HG02884 (cell line): ENCODE data around the gene NT5C3A.
A peak's percentile ranks its signal among the peaks of the same experiment; 100 is the strongest.
"Not testable (repeated sequence)": the region's sequence is repeated elsewhere in the genome, so short reads cannot be mapped to it uniquely, and the experiment has no call there.

Source experiments
- ATAC-seq: cut with Tn5 transposase; IDR thresholded peaks from one replicate; pipeline ENCODE4 v1.9.1; 2021; ENCODE audit warnings: mild to moderate bottlenecking, moderate library complexity; ENCODE audit not compliant: unreplicated experiment

The NT5C3A gene

DNA sequence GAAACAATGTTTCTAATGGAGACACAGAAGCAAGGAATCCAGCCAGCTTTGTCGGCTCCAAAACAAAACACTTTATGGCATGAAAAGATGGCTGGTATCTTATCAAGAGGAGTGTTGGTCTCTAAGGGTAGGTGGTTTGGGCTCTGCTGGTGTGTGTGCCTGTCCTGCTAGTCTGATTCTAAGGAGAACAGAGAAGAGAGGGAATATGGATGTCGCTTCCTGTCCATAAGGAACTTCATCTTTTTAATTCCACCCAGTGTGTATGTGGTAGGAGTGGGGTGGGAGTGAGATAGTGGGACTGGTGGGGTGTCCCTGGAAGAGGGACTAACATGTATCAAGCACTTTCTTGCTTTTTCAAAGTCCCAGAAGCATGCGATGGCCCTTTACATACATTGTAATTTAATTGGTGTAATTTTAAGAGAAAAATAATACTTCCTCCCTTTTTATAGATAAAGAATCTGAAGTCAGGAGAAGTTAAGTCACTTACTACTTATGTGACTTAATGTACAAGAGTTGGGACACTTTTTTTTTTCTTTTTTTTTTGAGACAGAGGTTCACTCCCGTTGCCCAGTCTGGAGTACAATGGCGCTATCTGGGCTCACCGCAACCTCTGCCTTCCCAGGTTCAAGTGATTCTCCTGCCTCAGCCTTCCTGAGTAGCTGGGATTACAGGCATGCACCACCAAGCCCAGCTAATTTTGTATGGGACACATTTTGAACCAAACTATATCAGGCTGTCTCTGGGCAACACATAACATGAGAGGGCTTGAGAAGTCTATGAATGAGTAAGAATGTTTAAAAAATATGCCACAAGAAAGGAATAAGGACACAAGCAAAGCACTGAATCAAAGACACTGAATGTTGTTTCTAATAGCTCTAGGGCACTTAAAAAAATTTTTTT, 18.8 kb downstream of the NT5C3A start:
- no peak for ATAC-seq

DNA sequence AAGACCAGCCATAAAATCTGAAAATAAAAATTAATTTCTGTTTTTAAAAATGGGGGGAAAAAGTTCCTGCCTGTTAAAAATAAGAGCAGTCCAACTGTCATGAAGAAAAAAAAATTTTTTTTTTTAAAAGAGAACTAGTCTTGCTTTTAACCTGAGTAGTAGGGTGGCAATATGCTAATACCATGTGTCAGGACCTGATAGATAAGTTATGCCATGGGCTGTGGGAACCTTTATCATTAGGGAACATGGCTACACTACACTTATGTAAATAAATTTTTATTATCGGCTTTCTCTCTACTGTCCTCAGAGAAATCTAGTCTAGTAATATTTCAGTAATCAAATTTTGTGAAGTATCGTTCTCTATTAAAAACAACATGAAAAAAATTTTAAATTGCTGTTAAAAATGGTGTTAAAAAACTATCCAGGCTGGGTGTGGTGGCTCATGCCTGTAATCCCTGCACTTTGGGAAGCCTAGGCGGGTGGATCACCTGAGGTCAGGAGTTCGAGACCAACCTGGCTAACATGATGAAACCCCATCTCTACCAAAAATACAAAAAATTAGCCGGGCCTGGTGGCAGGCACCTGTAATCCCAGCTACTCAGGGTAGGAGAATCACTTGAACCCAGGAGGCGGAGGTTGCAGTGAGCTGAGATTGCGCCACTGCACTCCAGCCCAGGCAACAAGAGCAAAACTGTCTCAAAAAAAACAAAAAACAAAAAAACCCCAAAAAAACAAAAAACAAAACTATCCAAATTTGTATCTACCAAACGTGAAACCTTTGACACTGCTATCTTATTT, 20.7 kb downstream of the NT5C3A start:
- ATAC-seq, result no peak

DNA sequence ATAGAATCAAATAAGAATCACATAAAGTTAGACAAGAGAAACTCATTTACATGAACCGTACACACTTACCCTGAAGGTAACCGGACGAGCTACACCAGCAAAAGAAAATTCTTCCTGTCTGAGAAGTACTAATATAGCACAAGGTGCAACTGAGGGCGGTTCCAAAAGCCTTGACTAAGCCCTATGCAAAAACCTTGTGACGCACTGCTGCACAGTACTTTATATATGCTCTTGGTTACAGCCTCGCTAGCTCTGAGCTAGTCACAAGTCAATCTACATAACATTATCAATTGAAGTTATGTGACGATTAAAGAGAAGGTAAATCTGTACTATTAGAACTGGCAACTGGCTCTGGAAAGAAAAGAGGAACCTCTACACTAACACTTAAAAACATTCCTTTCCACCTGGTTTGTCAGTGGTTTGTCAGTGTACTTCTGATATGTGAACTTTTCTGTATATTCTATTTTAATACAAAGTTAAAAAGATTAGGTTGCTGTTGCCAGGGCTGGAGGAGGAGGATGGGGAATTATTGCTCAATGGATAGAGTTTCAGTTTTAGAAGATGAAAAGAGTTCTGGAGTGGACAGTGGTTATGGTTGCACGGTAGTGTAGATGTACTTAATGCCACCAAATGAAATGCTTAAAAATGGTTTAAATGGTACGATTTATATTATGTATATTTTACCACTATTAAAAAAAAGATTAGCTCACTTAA, 21.6 kb downstream of the NT5C3A start:
- peak; percentile 91 for ATAC-seq

DNA sequence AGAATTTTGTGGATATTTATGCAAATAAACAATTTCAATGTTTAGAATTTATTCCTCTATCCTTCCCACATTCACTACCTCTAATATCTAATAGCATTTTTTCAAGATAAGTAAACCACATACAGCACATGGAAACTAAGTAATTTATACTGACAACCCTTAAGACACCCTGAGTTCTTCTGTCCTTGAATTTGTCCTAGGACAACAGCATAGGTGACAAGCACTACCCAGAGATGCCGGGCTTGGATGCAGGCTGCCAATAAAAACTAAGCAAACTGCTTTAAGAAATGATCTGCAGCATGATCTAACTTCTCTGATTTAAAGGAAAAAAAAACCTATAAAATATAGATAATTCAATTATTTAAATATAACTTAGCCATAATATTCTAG, 22.7 kb downstream of the NT5C3A start:
- no peak for ATAC-seq

DNA sequence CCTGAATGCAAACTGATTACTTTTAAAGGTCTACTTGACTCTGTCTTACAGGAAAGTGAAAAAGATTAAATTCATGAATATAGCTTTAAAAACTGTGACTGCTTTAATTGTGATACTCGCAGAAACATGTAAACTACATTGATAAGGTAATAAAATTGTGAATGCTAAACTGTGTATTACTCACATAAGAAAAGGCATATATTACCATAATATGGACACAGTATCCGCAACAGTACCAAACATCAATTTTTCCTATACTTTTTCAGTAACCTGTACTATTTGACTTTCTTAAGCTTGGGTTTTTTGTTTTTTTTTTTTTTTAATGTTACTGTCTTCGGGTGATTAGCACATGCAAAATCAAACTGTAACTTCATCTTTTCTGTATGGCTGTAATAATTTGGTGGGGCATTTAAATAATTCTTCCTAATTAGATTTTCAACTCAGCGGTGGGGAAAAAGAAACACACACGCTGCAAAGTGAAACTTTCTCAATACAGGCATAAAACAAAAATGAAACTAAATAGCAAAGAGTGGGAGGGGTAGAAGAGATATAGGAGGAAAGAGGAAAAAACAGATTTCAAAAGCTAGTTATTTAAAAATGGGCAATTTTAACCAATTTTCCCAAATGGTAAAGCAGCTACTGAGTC, 23.2 kb downstream of the NT5C3A start:
- peak; percentile 36 for ATAC-seq

DNA sequence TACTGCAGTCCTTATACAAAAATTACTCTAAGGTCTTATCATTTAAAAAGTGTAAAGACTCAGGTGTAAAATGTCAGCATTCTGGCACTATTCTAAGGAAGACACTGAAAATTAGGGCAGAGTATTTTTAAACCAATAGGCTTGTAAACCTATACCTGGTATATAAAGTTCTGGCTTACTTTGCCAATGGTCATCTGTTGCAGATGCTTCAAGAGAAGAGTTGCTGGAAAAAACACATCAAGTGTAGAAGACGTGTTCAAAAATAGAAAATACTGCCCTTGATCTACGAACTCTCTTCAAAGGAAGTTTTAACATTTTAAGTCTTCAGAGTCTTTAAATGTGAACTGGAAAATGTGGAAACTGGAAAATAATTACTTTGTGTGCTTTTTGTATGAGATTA, 23.9 kb downstream of the NT5C3A start:
- no peak for ATAC-seq

DNA sequence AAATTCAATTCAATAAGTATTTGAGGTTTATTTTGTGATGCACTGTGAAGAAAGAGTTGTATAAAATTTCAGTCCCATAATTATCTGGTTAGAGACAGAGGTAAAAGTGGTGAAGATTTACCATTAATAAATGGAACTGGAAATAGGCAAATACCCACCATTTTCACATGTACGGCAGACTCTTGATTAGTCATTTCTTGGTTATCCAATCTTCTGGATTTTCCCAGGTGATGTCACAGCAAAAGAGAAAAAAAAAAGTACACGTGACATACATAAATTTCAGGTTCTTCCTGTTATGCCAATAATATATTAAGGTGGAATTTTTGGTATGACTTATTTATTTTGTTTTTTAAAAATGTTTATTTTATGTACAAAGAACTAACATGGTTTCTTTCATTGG, 26.8 kb downstream of the NT5C3A start:
- ATAC-seq, result no peak

DNA sequence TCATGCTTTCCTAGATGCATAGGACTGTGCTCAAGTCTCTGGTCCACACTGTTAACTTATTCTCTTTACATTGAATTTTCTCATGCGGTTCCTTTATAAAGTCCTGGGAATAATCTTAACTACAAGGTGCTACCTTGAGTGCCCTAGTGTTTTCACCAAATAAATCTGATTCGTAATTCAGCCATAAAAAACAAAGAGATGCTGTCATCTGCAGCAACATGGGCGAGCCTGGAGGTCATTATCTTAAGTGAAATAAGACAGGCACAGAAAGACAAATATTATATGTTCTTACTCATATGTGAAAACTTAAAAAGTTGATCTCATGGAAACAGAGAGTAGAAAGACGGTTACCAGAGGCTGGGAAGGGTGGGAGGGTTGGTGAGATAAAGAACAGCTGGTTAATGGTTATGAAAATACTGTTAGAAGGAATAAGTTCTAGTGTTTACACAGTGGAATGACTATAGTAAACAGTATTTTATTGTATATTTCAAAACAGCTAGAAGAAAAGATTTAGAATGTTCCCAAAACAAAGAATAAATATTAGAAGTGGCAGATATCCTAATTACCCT, 38.3 kb downstream of the NT5C3A start:
- no peak for ATAC-seq

DNA sequence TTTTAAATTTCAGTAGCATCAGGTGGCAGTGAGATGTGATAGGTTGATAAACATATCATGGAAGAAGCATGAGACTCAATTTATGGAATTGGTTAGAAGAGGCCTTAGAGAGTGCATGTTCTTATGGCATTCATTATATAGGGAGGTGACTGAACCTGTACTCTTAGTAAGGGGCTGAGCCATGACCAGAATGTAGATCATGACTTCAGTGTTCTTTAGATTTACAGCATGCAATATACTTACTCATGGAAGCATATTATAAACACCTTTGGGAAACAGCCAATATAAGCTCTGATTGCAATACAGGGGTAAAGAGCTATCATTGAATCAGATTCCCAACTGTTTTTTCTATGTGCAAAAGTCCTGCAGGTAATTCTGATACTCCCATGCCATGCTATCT, 50.2 kb downstream of the NT5C3A start:
- no peak for ATAC-seq

DNA sequence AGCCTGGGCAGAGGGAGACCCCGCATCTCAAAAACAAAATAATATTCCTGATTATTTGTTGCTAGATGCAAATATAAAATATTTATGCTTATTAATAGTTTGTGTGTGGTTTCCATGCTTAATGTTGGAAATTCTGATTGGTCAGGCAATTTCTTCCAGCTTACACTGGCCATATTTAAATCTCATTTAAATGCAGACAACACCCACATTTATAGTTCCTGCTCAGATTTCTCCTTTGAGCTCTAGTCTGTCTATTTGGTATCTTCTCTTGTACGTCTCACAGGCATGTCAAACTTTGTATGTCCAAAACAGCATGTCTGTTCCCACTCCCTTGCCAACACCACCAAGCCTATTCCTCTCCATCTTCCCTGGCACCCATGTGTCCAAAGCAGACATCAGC, 52.8 kb downstream of the NT5C3A start:
- no peak for ATAC-seq

DNA sequence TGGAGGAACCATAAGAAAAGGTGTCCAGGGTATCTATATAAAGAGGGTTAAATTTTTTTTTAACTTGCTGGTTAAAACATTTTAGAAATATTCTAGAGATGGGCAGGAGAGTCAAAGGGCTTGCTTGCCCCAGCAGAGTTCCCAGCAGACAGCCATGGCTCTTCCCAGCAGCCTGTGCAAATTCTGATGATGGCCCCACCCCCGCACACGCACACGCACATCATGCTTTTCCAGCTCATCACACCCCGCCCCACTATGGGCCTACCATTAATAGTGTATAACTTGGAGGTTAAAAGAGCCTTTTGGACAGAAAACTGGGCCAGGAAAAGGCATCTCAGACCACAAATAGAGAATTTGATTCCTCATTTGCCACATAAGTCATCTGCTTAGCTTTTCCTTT, 56.9 kb downstream of the NT5C3A start:
- ATAC-seq, result not testable (repeated sequence)

DNA sequence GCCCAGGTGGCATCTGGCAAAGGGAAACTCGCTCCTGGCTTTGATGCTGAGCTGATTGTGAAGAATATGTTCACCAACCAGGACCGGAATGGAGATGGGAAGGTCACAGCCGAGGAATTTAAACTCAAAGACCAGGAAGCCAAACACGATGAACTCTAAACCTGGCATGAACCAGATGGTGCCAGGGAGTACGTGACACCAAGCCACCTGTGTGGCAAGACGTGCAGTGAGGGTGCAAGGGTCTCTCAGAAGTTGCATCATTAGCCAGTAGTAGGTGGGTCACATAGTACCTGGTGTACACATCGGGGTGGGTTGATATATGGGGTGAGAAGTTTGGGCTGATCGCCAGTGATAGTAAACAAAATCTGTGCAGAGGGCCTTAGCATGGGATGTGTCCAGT, 57.4 kb downstream of the NT5C3A start:
- ATAC-seq, result not testable (repeated sequence)

DNA sequence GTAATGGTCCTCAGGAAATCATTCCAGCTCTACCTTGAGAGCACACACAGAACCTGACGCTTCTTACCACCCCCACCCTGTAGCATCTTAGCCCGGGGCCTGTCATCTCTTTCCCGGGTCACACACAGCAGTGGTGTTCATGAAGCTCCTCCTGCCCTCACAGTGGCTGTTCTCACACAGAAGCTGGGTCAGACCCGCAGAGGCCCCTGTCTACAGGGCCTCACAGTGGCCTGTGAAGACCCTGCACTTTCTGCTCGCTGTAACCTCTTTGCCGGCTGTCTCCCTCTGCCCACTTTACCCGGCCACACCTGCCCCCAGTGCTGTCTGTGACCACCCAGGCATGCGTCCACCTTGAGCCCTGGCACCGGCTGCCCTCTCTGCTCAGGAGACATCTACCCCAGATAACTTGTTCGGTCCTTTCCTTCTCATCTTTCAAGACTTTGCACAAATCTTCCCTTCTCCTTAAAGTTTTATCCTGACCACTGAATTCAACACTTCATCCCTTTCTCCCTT, 58.4 kb downstream of the NT5C3A start:
- ATAC-seq, result not testable (repeated sequence)

DNA sequence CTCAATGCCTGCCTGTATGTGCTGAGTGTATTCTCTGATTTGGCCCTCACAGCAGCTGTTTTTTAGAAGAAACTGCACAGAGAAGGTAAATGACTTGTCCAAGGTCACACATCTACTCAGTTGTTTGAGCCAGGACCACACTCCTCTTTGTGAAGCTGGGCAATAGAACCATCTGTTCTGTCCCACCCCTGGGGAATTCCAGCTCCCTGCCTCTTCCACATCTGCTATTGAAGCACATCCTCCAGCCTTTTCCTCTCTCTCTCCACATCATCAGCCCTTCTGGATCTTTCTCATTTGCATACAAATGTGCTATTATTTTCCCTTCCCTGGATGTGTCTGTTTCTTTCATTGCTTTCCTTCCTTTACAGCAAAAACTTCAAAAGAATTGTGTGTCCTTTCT, 59.5 kb downstream of the NT5C3A start:
- not testable (repeated sequence) for ATAC-seq

DNA sequence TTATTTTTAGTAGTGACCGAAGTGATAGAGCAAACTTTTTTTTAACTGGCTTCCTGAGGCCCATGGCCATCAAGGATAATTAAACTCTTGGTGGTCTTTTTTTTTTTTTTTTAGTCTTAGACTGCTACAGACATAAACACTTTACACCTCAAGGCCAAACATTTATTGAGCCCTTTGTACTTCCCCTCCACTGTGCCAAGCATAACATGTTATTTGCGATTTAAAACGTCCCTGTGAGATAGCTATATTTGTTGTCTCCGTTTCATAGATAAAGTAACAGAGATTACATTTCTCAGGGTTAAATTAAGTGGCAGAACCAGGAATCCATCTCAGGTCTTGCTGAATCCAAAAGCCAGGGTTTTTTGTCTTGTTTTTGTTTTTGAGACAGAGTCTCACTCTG, 63.2 kb downstream of the NT5C3A start:
- not testable (repeated sequence) for ATAC-seq

DNA sequence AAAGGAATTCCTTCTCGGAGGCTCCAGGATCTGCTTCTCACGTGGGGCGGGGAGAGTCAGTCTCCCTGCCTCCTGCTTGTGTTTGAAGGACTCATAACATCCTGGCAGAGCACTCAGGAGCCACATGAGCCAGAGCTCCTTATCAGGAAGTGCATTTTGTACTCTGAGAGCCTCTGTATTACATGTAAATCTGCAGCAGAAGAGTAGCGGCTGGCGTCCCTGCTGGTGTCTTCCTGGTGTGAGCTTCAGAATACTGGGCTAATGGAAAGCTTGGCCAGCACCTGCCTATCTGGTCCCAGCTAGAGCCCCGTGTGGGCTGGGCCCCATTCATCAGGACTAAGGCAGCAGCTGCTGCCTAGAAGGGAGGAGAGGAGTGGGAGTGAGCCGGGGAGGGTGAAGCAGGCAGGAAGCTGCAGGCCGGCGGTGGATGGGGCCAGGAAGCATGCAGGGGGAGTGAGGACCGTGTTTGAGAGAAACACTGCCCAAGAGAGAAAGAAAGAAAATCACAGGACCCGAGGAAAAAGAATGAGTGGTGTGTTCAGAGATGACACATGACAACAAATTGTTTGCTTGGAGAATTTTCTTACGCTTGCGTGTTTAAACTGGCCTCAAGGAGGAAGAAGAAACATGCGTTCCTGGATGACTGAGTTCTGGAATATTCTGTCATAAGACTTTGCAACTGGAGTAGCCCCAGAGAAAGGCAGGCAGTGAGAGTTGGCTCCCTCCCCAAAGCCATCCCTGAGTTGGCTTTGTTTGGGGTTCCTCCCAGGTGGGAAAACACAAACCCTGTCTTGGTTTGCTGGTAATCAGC, 64.0 kb downstream of the NT5C3A start:
- ATAC-seq, result peak; percentile 56

DNA sequence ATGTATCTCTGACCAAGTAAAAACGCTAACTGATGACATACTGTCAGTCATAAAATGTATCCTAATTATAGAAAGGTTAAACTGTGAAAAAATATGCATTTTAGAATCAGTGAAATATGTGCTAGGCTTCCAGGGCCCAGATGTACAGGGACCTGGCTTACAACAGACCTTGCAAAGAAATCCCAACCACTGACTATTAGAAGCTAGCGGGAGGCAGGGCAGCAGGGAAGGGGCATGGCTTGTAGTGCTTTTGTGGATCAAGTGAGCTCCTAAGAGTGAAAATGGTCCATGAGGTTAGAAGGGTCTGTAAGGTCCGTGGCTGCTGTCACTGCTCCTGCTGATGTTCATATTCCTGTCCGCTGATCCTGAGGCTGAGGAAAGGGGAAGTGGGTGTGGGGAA, 64.6 kb downstream of the NT5C3A start:
- ATAC-seq, result not testable (repeated sequence)

DNA sequence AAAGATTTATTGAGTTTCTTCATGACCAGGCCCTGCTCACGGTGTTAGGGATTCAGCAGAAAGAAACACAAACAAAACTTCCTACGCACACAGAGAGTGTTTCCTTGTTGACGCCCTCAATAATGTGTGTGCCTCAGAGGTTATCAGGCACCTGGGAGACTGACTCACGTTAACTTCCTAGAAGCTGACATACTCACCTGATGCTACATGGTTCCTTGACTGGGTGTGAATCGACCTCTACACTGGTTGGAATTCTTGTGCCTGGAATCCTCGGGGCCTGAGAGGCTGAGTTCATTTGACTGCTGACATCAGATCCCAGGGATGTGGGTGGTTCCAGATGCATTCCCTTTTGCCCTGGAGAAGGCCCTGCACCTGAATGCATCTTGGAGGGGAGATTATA, 69.8 kb downstream of the NT5C3A start:
- ATAC-seq, result not testable (repeated sequence)

DNA sequence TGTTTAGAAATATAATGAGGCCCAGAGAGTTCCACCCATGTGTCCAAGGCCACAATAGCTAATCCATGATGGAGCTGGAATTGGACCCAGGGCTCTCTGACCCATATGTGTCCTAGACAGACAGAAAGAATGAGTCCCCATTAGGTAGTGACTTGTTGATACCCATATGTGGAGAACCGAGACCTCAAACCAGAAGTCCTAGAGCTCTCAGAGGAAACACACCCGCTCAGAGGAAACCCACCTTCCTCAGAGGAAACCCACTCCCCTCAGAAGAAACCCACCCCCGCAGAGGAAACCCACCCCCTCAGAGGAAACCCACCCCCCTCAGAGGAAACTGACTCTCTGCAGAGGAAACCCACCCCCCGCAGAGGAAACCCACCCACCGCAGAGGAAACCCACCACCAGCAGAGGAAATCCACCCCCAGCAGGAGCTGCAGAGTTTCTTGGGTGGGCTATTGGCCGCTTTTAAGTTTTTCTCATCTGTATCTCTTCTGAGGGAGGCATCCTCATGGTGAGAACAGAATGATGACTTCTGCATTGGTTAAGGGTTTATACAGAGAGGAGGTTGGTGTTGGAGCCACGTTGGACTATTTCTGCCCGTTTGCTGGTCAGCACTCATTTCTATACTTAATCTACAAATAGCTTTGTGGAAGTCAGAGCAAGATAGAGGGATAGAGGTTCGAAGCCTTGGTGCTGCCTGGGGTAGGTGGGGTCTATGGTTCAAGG, 70.4 kb downstream of the NT5C3A start:
- ATAC-seq, result not testable (repeated sequence)
